Naive thymus-derived CD8-positive, alpha-beta T cell (primary cell): Measurements from ENCODE around the gene AKT3. TPM values are rescaled to one million over a fixed set of nuclear protein-coding genes. Genes with fewer than 3 reads are reported as not detected.
A peak's percentile ranks its signal among the peaks of the same experiment; 100 is the strongest.

Source experiments
- ATAC-seq, 2 donors: fragments of 150-1000 bp; cut with Tn5 transposase in 1 of 2; sonication (Bioruptor Pico), chemical (Tn5 transposase) in 1 of 2; 1 replicate in 1 of 2; 2 replicates in 1 of 2; pipeline ENCODE4 v1.10.0; 2021; ENCODE audit warnings: mild to moderate bottlenecking in 2 of 2, moderate library complexity in 2 of 2
- POLR2A ChIA-PET: fragments of 350-600 bp; sonication (Branson Sonifier 250); formaldehyde crosslinking; loops from one replicate; lab custom pipeline; 2021; ENCODE audit warnings: antibody characterized with exemption; lab: Charles Lee
- DNase-seq, 10 donors: peaks; one replicate each; pipeline versions ENCODE4 v3.0.0 to v3.0.0-alpha.2; 2020 to 2022
- H3K27ac Mint-ChIP-seq, 10 donors: one replicate each; pipeline ENCODE4 v1.8.0; 2020 to 2022; ENCODE audit warnings: mild to moderate bottlenecking in 10 of 10, mixed read lengths in 10 of 10, moderate library complexity in 4 of 10, inconsistent platforms in 1 of 10
- H3K27me3 Mint-ChIP-seq, 5 donors: one replicate each; pipeline ENCODE4 v1.8.0; 2021 to 2022; ENCODE audit warnings: mixed read lengths in 5 of 5
- H3K36me3 Mint-ChIP-seq, 3 donors: one replicate each; pipeline ENCODE4 v1.8.0; 2020 to 2022; ENCODE audit warnings: mixed read lengths in 3 of 3, mild to moderate bottlenecking in 2 of 3, inconsistent platforms in 1 of 3
- H3K4me1 Mint-ChIP-seq, 4 donors: one replicate each; pipeline ENCODE4 v1.8.0; 2021 to 2022; ENCODE audit warnings: mixed read lengths in 4 of 4
- H3K4me3 Mint-ChIP-seq, 10 donors: one replicate each; pipeline ENCODE4 v1.8.0; 2020 to 2022; ENCODE audit warnings: mild to moderate bottlenecking in 10 of 10, mixed read lengths in 10 of 10, moderate library complexity in 6 of 10, inconsistent platforms in 1 of 10
- H3K9me3 Mint-ChIP-seq, 9 donors: one replicate each; pipeline ENCODE4 v1.8.0; 2020 to 2022; ENCODE audit warnings: mixed read lengths in 9 of 9, mild to moderate bottlenecking in 3 of 9, inconsistent platforms in 1 of 9, moderate library complexity in 1 of 9
- polyA plus RNA-seq, 3 donors: library from polyadenylated mRNA; unstranded; fragments of 300-500 nt; fragmentation: Illumina TruSeq; gene quantifications; one replicate each; pipeline ENCODE4 v1.2.3, GENCODE V29; 2021
- total RNA-seq, 8 experiments: library from RNA in 2 of 8; stranded (reverse) in 2 of 8; gene quantifications; one replicate each; pipeline ENCODE4 v1.2.3 and lab custom pipeline; 2021 to 2026

Gene AKT3
- total and polyA plus RNA-seq, 5 experiments from 2014 or later: 1.7 to 86.5 (median 4.6) TPM

DNA sequence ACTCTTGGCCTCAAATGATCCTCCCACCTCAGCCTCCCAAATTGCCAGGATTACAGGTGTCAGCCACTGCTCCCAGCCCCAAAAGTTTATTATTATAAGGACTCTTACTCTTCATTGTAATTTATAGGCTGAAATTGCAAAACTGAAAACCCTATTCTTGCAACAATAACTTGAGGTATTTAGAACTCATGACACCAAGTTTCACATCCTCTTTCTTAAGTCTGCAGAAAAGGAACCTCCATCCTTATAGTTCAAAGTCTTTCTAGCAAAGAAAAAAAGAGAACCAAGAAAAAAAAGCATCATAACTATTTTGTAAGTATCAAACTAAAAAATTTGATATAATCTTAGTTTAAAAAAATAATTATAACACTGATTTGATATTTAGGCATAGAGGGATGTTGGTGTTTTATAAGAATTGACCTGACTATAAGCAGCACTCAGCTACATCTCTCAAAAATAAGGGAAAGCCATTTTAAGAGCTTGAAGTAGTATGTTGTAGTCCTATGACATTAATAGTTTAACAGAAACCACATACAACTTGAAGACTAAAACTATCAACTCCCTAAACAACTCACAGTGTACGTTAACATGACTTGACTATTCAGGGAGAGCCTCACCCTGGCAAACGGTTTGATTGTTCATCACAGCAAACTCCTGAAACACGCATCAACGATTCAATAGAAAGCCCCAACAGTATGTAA lies 122.4 kb downstream of the AKT3 start:
- peaks cover 0 to 19% (median 10%) of the 10 kb centered on the region in 3 donors for H3K36me3 Mint-ChIP-seq
- no peaks in the 10 kb centered on the region for H3K9me3 Mint-ChIP-seq
- no peak overlapping the region for H3K4me3 Mint-ChIP-seq
- DNase-seq: no peak
- no peaks in the 10 kb centered on the region for H3K27me3 Mint-ChIP-seq
- H3K4me1 Mint-ChIP-seq: peaks cover 15 to 69% (median 31%) of the 10 kb centered on the region in 4 donors
- no peak for ATAC-seq
- POLR2A ChIA-PET: no interaction called here
- peak overlapping the region in 2 of 10 donors; percentile 18 to 54 for H3K27ac Mint-ChIP-seq

GRCh38 chr1:243726806-243727502 lies 123.1 kb downstream of the AKT3 start:
- no peak overlapping the region for H3K4me3 Mint-ChIP-seq
- DNase-seq (no peak), ATAC-seq (no peak)
- H3K4me1 Mint-ChIP-seq: peaks cover 14 to 62% (median 31%) of the 10 kb centered on the region in 4 donors
- no peaks in the 10 kb centered on the region for H3K9me3 Mint-ChIP-seq
- no peaks in the 10 kb centered on the region for H3K27me3 Mint-ChIP-seq
- POLR2A ChIA-PET: no interaction called here
- peaks cover 0 to 19% (median 10%) of the 10 kb centered on the region in 3 donors for H3K36me3 Mint-ChIP-seq
- peak overlapping the region in 3 of 10 donors; percentile 18 to 70 (median 54) for H3K27ac Mint-ChIP-seq

DNA sequence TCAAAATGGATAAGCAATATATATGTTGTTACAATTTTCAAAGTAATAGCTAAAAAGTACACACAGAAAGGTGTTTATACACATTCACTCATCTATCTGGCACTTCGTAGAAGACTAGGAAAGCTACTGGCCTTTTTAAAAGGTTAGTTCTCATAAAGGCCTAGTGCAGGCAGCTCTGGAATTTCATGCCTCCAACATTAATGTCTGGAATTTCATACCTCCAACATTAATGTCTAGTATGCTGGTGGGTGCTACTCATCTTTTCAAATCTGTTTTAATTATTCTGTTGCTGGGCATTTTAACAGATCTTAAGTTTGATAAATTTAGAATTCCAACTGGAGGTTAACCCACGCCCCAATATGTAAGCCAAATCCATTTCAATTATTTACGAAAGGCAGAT lies 124.2 kb downstream of the AKT3 start:
- DNase-seq: no peak
- POLR2A ChIA-PET: no interaction called here
- Mint-ChIP-seq H3K4me3 (no peak overlapping the region), H3K9me3 (no peaks in the 10 kb centered on the region), H3K4me1 (peaks cover 17 to 54% (median 31%) of the 10 kb centered on the region in 4 donors), H3K36me3 (peaks cover 0 to 19% (median 10%) of the 10 kb centered on the region in 3 donors), H3K27me3 (no peaks in the 10 kb centered on the region), H3K27ac (peak overlapping the region in 2 of 10 donors; percentile 4 to 54)
- no peak for ATAC-seq

DNA sequence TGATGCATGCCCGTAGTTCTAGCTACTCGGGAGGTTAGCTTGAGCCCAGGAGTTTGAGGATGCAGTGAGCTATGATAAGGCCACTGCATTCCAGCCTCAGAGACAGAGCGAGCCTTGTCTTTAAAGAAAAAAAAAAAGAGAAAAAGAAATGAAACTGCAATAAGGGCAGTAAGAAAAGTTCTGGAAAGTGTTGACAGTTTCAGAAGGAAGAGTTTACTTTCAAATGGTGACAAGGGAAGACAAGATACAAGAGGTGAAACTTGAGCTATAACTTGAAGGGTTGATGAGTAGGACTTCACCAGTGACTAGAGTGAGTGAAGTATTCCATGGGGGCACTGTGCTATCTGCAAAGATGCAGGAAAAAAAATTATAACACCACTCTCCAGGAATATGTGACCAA lies 125.0 kb downstream of the AKT3 start:
- Mint-ChIP-seq H3K27me3 (no peaks in the 10 kb centered on the region), H3K4me1 (peaks cover 15 to 53% (median 30%) of the 10 kb centered on the region in 4 donors), H3K9me3 (no peaks in the 10 kb centered on the region), H3K36me3 (peaks cover 0 to 13% (median 11%) of the 10 kb centered on the region in 3 donors), H3K27ac (peak overlapping the region in 1 of 10 donors; percentile 58), H3K4me3 (no peak overlapping the region)
- DNase-seq (no peak), ATAC-seq (no peak)
- POLR2A ChIA-PET: no interaction called here

- peaks cover 13 to 49% (median 32%) of the 10 kb centered on the region in 4 donors for H3K4me1 Mint-ChIP-seq
- peaks cover 0 to 14% (median 14%) of the 10 kb centered on the region in 3 donors for H3K36me3 Mint-ChIP-seq
- ATAC-seq (no peak), DNase-seq (no peak)
- no peaks in the 10 kb centered on the region for H3K9me3 Mint-ChIP-seq
- POLR2A ChIA-PET: no interaction called here
- H3K4me3 Mint-ChIP-seq: no peak overlapping the region
- H3K27ac Mint-ChIP-seq: peak overlapping the region in 3 of 10 donors; percentile 10 to 29 (median 10)
- H3K27me3 Mint-ChIP-seq: no peaks in the 10 kb centered on the region
Measured at GRCh38 chr1:243723458-243724043, 126.5 kb downstream of the AKT3 start.

- H3K27me3 Mint-ChIP-seq: no peaks in the 10 kb centered on the region
- POLR2A ChIA-PET: no interaction called here
- no peaks in the 10 kb centered on the region for H3K9me3 Mint-ChIP-seq
- H3K36me3 Mint-ChIP-seq: peaks cover 0 to 14% (median 11%) of the 10 kb centered on the region in 3 donors
- DNase-seq: no peak
- H3K4me1 Mint-ChIP-seq: peaks cover 13 to 45% (median 32%) of the 10 kb centered on the region in 4 donors
- no peak overlapping the region for H3K4me3 Mint-ChIP-seq
- peak overlapping the region in 1 of 10 donors; percentile 10 for H3K27ac Mint-ChIP-seq
- no peak for ATAC-seq
Measured at GRCh38 chr1:243723050-243723449, 127.0 kb downstream of the AKT3 start.

- H3K4me3 Mint-ChIP-seq: no peak overlapping the region
- POLR2A ChIA-PET: no interaction called here
- no peaks in the 10 kb centered on the region for H3K27me3 Mint-ChIP-seq
- H3K36me3 Mint-ChIP-seq: peaks cover 0 to 9% (median 8%) of the 10 kb centered on the region in 3 donors
- H3K9me3 Mint-ChIP-seq: no peaks in the 10 kb centered on the region
- ATAC-seq (no peak), DNase-seq (no peak)
- peaks cover 11 to 47% (median 33%) of the 10 kb centered on the region in 4 donors for H3K4me1 Mint-ChIP-seq
- H3K27ac Mint-ChIP-seq: peak overlapping the region in 2 of 10 donors; percentile 36 to 37
Measured at GRCh38 chr1:243719476-243719875, 130.6 kb downstream of the AKT3 start.

- no peak overlapping the region for H3K4me3 Mint-ChIP-seq
- DNase-seq: no peak
- peaks cover 11 to 48% (median 34%) of the 10 kb centered on the region in 4 donors for H3K4me1 Mint-ChIP-seq
- POLR2A ChIA-PET: no interaction called here
- H3K27ac Mint-ChIP-seq: peak overlapping the region in 1 of 10 donors; percentile 36
- ATAC-seq: no peak
- no peaks in the 10 kb centered on the region for H3K27me3 Mint-ChIP-seq
- H3K9me3 Mint-ChIP-seq: no peaks in the 10 kb centered on the region
- H3K36me3 Mint-ChIP-seq: peaks cover 0 to 7% (median 6%) of the 10 kb centered on the region in 3 donors
Measured at GRCh38 chr1:243718893-243719292, 131.2 kb downstream of the AKT3 start.

DNA sequence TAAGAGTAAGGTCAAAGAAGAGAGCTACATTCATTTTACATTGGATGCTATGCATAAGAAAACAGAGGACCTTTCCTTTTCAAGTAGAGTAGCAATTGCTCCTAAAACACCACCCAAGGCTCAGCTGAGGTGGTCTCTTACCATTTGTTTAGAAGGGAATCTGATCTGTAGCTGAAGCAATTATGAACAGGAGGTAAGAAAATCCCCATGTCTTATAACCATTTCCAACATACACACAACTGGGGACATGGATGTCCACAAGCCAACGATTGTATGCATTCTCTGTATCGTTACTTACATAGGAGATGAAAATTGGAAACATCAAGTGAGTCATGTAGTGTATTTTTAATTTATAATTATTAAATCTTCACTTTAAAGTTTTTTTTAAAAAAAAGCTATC lies 132.0 kb downstream of the AKT3 start:
- DNase-seq (no peak), ATAC-seq (no peak)
- Mint-ChIP-seq H3K36me3 (peaks cover 0 to 6% (median 5%) of the 10 kb centered on the region in 3 donors), H3K9me3 (no peaks in the 10 kb centered on the region), H3K27me3 (no peaks in the 10 kb centered on the region), H3K4me3 (no peak overlapping the region), H3K4me1 (peaks cover 12 to 47% (median 36%) of the 10 kb centered on the region in 4 donors), H3K27ac (no peak overlapping the region)
- POLR2A ChIA-PET: no interaction called here

GRCh38 chr1:243716906-243717305 lies 133.1 kb downstream of the AKT3 start:
- Mint-ChIP-seq H3K27ac (peak overlapping the region in 1 of 10 donors; percentile 29), H3K9me3 (no peaks in the 10 kb centered on the region), H3K4me1 (peaks cover 13 to 55% (median 37%) of the 10 kb centered on the region in 4 donors), H3K27me3 (no peaks in the 10 kb centered on the region), H3K36me3 (peaks cover 0 to 9% (median 5%) of the 10 kb centered on the region in 3 donors), H3K4me3 (no peak overlapping the region)
- no peak for DNase-seq
- POLR2A ChIA-PET: no interaction called here
- ATAC-seq: no peak

DNA sequence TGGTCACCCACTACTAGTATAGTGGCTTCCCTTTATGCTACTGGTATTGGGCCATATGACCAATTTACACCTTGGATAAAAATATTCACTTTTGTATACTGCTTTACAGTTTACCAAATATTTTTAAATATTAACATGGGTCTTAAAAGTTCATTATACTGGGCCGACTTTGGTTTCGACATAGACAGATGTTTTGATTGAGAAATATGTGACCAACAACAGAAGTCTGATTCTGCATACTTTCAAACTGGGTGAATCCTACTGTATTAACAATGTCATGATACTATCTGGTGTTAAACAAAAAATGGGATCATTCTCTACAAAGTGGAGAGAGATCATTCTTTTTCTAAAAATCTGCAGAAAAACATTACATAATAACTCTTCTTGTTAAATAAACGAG lies 134.8 kb downstream of the AKT3 start:
- H3K4me1 Mint-ChIP-seq: peaks cover 9 to 64% (median 42%) of the 10 kb centered on the region in 4 donors
- H3K4me3 Mint-ChIP-seq: no peak overlapping the region
- POLR2A ChIA-PET: no interaction called here
- ATAC-seq (no peak), DNase-seq (no peak)
- H3K36me3 Mint-ChIP-seq: peaks cover 0 to 7% (median 5%) of the 10 kb centered on the region in 3 donors
- no peaks in the 10 kb centered on the region for H3K27me3 Mint-ChIP-seq
- no peak overlapping the region for H3K27ac Mint-ChIP-seq
- H3K9me3 Mint-ChIP-seq: no peaks in the 10 kb centered on the region

DNA sequence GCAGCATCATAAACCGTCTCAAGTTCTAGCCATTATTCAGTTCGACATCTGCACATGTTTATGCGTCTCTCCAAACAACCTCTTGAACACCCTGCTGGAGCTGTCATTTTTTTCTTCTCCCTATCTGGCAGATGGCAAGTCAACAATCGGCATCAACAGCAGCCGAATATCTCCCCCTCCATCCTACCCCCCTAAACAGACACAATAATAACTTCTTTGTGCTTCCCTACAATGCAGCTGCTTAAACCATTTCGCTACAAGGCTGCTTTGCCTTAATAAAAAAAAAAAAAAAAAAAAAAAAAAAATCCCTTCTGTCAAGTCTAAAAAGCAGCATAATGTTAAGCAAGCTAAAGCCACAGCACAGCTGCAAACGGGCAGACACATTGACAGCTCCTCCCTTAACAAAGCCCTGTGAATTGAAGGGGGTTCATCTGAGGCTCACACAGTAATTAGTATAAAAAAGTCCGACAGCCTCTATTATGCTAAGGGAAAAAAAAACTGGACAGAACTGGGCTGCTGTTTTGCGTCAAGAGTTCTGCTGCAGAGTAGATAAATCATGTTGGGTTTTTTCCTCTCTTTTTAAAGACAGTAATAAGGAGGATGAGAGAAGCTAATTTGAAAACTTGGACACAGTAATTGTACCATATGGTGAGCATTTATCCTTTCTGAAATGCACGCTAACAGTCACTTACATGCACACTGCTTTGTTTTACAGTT lies 136.4 kb downstream of the AKT3 start:
- Mint-ChIP-seq H3K27me3 (no peaks in the 10 kb centered on the region), H3K27ac (peak overlapping the region in 1 of 10 donors; percentile 40), H3K36me3 (peaks cover 0 to 4% (median 0%) of the 10 kb centered on the region in 3 donors), H3K4me1 (peaks cover 7 to 62% (median 35%) of the 10 kb centered on the region in 4 donors), H3K4me3 (peak overlapping the region in 4 of 10 donors; percentile 26 to 67 (median 45)), H3K9me3 (no peaks in the 10 kb centered on the region)
- ATAC-seq (no peak), DNase-seq (no peak)
- POLR2A ChIA-PET: interaction anchor here (0.6 kb wide), 1 partner anchor 71 kb away, joined by 3 read pairs; no protein-coding TSS in a partner anchor
